Urothelium cell line (cell line): Measurements from ENCODE around the gene TSC2.

ENCODE experiments used
- DNase-seq: peaks from one replicate; pipeline ENCODE4 v3.0.0; 2011; ENCODE audit warnings: low spot score, mixed read lengths
- FAIRE-seq: peaks from 2 replicates; lab custom pipeline; 2011; peaks lifted over from hg19 to GRCh38; lab: Jason Lieb, UNC

The TSC2 gene

DNA sequence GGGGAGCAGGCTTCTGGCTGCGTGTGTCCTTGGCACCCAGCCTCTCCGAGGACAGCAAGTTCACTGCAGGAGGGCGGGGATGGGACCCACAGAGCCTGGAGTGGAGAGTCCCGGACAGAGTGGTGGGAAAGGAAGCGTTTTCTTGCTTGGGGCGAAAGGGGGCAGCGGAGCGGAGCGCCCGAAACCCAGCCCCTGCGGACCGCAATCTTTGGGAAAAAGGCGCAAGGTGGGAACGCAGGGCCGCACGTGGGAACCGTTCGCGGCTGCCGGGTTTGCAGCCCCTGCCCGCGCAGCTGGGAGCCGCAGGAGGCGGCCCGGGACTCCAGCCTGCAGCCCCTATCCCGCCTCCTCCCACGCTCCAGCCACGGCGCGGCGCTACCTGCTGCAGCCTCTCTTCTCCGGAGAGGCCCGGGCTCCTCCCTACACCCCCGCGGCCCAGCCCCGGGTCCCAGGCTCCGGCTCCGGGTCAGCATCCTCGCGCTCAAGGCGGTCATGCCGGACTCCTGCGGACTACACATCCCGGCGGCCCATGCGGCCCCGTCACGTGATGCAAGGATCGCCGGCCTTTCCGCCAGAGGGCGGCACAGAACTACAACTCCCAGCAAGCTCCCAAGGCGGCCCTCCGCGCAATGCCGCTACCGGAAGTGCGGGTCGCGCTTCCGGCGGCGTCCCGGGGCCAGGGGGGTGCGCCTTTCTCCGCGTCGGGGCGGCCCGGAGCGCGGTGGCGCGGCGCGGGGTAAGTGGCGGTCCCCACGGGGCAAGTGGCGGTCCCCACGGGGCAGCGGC lies at the start of gene TSC2, which contains the start of gene NTHL1:
TSS of gene TSC2 (plus strand) at position 656 of the 786 bp plus-strand sequence. CDS start 631 bp downstream, outside the sequence.
TSS of gene NTHL1 (minus strand) at position 505 of the 786 bp plus-strand sequence. CDS start at position 494, 11 bp downstream.
- FAIRE-seq: peak; percentile 53
- DNase-seq: peak; percentile 99

DNA sequence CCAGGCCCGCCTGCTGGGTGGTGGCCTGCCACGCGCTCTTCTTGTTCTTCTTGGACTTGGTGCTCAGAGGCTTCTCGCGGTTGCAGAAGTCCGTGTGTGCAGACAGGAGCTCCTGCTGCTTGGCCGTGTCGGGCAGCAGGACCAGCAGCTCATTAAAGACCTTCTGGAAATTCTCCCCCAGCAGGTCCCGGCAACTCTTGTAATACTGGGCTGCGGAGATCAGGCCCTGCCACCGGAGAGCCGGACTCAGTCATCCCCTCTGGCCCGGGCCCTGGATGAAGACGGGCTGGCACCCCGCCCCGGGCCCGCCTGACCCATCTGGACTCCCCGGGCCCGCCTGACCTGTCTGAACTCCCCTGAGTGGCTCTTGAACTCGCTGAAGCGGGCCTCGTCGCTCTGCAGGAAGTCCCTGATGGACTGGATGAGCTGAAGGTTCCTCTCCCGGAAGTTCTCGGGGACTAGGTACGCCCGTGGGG lies 49.4 kb upstream of the TSC2 start:
- FAIRE-seq (no peak), DNase-seq (no peak)

GRCh38 chr16:1998852-1999801 lies 48.7 kb upstream of the TSC2 start:
- no peak for FAIRE-seq
- DNase-seq: no peak

- FAIRE-seq (no peak), DNase-seq (no peak)
Measured at GRCh38 chr16:1999866-2000514, 47.8 kb upstream of the TSC2 start.

- FAIRE-seq (no peak), DNase-seq (no peak)
Measured at GRCh38 chr16:2001035-2001434, 46.8 kb upstream of the TSC2 start.

DNA sequence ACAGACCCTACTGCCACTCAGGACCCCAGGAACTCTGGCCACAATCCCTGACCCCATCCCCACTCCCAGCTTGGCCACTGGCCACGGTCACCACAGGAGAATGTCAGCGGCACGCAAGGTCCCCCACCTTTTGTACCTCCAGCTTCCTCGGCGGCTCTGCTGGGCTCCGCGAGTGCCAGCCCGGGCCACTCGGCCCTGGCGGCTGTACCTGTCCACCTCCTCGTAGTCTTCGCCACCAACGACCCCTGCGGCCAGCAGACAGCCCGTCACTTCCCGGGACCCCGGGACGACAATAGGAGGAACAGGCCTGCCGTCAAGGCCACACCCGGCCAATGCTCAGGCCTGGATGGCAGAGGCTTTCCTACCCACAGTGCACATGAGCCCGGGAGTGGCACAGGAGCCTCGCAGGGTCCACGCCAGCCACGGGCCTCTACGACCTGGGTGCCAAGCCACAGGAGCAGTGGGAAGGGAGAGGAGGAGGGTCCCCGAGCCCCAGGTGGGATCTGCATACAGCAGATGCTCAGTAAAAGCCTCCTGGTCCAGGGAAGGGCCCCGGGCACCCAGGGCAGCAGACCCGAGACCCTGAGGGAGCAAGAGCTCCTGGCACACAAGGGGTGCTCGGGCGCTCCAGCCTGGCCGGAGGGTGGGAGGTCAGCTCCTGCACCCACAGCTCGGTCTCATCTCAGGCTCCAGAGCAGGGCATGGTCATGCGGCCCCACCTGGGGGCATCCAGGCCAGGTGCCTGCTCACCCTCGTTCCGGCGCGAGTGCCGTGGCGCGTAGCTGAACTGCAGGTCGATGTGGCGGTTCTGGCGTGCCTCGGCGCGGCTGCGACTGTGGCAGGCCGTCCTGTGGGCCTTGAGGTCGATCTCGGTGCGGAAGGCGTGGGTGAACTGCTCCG lies 46.1 kb upstream of the TSC2 start:
- peak; percentile 72 for FAIRE-seq

GRCh38 chr16:2002406-2003230 lies 45.2 kb upstream of the TSC2 start:
- FAIRE-seq: no peak
- DNase-seq: no peak

More for the DNA sequence above, 46.1 kb upstream of the TSC2 start:
- DNase-seq: no peak

DNA sequence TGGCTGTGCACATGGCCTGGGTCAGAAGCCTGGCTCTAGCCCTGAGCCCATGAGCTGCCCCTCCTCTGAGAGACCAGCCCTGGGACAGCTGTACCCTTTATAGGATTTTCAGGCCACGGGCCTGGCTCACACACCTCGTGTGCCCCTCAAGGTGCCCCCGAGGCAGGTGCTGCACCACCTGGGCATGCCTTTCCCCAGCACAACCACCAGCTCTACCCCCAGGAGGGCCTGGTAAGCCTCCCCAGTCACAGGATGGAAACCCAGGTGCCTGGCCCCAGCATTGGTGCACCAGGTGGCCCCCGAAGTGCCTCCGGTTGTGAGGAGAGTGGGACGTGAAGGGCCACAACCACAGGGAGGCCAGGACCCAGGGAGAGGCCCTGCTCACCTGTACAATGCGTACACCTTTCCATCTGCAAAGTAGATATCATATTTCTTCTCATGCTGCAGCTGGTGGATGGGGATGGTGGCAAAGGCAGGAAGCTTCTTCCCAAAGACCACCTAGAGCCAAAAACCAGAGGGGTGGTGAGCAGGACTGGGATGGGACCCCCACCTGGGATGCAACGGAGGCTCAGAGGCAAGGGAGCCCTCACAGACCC lies 44.5 kb upstream of the TSC2 start:
- FAIRE-seq (no peak), DNase-seq (no peak)

DNA sequence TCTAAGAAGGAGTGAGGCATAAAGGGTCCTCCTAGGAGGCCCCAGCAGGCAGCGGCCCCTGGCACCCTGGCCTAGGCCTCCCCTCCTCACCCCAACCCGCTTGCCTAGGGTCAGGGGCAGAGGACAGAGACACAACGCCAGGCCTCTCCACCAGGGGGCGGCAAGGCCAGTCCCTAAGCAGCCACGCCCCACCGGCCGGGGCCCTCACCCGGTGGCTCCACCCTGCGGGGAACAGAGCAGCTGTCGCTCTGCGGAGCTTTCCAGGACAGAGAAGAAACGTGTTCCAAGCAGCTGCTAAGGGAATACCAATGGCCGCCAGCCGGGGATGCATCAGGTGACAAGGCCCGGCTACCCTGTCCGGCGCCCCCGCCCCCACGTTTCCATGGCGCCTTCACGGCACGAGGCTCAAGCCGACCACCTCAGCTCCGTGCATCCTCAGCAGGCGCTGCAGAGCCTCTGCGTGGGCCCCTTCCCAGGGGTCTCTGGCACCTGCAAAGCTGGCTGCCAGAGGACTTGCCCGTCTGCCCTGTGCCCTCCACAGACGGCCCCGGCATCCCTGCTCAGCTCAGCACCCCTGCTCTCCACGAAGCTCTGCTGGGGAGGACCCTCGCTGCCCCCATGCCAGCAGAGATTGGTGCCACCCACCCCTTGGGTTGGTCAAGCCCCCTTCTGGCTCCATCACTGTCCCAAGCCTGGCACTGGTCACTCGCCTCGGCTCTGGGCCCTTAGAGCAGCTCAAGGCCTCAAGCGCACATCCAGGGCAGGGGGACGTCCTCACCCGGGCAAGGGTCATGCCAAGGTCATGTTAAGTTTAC lies 43.8 kb upstream of the TSC2 start:
- FAIRE-seq (peak; percentile 17), DNase-seq (peak; percentile 95)

GRCh38 chr16:2004795-2005517 lies 42.8 kb upstream of the TSC2 start:
- DNase-seq: no peak
- FAIRE-seq: no peak

DNA sequence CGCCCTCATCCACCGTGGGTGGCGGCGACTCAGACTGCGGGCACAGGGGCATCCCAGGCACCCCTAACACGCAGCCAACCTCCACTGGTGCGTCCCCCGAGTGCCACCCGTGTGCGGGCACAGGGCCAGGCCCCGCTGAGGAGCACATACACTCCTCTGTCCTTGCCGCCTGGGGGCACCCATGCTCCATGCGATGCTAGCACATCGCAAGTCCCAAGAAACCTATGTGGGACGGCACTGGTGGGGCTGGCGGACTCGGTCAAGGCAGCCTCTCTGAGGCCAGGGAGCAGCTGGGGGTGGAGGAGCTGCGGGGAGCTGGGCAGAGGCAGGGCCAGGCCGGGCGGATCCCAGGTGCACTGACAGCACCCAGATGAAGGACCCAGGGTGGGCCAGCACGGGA lies 42.1 kb upstream of the TSC2 start:
- DNase-seq (no peak), FAIRE-seq (no peak)

DNA sequence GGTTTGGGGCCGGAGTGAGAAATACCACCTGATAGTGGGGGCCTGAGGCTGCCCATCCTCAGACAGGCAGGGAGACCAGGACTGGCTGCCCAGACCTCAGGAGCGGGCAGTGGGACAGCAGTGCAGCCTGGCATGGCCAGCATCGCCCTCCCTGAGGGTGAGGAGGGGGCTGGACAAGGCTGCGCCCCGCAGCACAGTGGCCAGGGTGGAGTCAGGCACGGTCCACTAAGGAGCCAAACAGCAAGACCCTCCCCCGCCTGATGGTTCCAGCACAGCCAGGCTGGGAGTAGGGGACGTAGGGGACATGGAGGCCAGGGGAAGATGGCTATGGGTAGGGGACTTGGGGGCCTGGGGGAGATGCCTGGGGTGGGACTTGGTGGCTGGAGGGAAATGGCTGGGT lies 41.5 kb upstream of the TSC2 start:
- DNase-seq: no peak
- no peak for FAIRE-seq

- DNase-seq (no peak), FAIRE-seq (no peak)
Measured at GRCh38 chr16:2007081-2007836, 40.5 kb upstream of the TSC2 start.

DNA sequence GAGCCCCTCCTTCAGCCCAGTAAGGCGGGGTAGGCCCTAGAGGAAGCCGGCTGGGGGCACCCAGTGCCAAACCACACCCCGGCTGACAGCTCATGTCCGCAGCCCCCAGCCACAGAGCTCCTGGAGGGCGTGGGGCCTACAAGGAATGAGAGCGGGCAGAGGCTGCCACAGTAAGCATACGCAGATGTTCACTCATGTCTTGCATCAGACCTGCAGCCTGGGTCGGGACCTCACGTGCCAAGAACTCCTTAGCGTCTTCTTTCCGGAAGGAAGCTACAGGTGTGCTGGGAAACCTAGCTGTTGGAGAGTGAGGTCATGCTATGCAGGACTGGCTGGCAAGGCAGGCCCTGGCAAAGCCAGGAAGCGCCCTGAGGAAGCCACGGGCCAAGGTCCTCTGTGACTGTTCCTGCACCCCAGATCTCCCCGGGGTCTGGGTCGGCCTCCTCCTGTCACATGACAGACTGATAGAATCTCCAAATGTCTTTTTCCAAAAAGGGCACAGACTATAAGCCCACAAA lies 39.7 kb upstream of the TSC2 start:
- no peak for DNase-seq
- no peak for FAIRE-seq

DNA sequence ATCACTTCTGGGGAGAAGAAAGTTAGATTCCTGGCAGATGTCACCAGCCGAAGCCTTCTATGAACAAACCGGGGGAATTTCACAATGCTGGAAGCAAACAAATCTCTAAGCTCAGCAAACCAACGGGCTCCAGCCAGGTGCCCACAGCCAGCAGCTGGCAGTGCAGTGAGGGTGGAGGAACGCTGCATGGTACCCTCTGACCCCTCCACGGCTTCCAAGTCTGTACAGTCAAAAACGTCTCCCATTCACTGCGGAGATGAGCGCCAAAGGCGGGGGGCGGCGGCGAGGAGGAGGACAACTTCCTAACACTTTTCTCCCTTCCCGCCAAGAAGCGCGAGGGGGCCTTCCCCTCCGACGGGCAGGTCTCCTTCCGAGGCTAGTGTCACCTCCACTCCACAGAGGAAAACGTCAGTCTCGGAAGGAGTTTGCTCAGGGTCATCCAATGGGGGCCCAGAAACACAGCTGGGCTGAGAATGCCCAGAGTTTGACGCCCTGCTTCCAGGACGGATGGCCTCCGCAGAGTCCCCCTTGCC lies 39.1 kb upstream of the TSC2 start:
- FAIRE-seq: no peak
- DNase-seq: no peak

DNA sequence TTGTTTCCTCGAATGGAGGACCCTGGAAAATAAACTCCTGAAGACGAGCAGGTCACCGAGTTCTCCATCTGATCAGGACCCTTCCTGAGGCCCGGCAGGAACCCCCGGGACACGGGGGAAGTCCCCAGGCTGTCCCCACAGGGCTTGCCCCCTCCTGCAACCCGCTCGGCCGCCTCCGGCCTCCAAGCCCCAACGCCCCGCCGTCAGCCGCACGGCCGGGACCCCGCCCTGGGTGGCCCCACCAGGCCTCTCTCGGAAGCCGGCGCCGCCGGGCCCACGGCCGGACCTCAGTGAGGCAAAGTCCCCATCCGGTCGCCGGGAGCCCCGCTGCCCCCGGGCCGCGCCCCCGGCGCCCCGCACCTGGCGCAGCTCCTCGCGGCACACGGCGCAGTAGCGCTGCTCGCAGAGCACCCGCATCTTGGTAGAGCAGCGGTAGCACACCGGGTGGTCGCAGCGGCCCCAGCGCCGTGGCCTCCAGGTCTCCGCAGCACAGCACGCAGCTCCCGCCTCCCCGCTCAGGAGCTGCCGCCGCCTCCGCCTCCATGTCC lies 38.5 kb upstream of the TSC2 start:
- DNase-seq (peak; percentile 40), FAIRE-seq (no peak)
